Suprapubic skin (tissue), 4 donors: ENCODE results near the gene DMWD. TPM values are rescaled to one million over a fixed set of nuclear protein-coding genes. Genes with fewer than 3 reads are reported as not detected.

ENCODE experiments used
- DNase-seq, 2 donors: peaks; one replicate each; pipeline ENCODE4 v3.0.0-alpha.2; 2019; ENCODE audit warnings: low spot score in 2 of 2
- H3K27ac ChIP-seq: fragments of 200-600 bp; sonication (generic); one replicate; pipeline ENCODE4 v1.5.1; 2019
- H3K27me3 ChIP-seq: fragments of 200-600 bp; sonication (generic); one replicate; pipeline ENCODE4 v1.5.1; 2019
- H3K36me3 ChIP-seq: fragments of 200-600 bp; sonication (generic); one replicate; pipeline ENCODE4 v1.5.1; 2019
- H3K4me1 ChIP-seq: fragments of 200-600 bp; sonication (generic); one replicate; pipeline ENCODE4 v1.5.1; 2019
- H3K4me3 ChIP-seq: fragments of 200-600 bp; sonication (generic); one replicate; pipeline ENCODE4 v1.5.1; 2019; ENCODE audit warnings: mild to moderate bottlenecking
- H3K9me3 ChIP-seq: fragments of 200-600 bp; sonication (generic); one replicate; pipeline ENCODE4 v1.5.1; 2019
- EP300 ChIP-seq: sonication (generic); formaldehyde crosslinking; IDR thresholded peaks from one replicate; pipeline ENCODE4 v1.6.1; 2017; ENCODE audit warnings: antibody characterized with exemption
- POLR2A ChIP-seq, 2 donors: fragments of 450-650 bp; IDR thresholded peaks; one replicate each; pipeline ENCODE4 v1.6.1; 2017; ENCODE audit warnings: antibody characterized with exemption in 2 of 2, mild to moderate bottlenecking in 2 of 2, moderate library complexity in 2 of 2
- POLR2AphosphoS5 ChIP-seq, 3 donors: sonication (generic); formaldehyde crosslinking; IDR thresholded peaks; one replicate each; pipeline ENCODE4 v1.6.1; 2017; ENCODE audit warnings: antibody characterized with exemption in 3 of 3
- WGBS: methylation state at CpG from one replicate; pipeline ENCODE4 v1.1.5; 2018; 5-methylcytosine and 5-hydroxymethylcytosine counted together
- total RNA-seq, 4 donors: library from RNA; depleted of rRNA; stranded (reverse); fragments of >200 nt; gene quantifications; one replicate each; pipeline ENCODE4 v1.1.0, GENCODE V29; 2016
- TF ChIP-seq, protein P1 (sequence below), 2 donors: fragments of 200-600 bp in 1 of 2; fragments of 450-650 bp in 1 of 2; sonication (generic) in 1 of 2; IDR thresholded peaks; one replicate each; pipeline ENCODE4 v1.5.1; 2016 to 2019; ENCODE audit warnings: antibody characterized with exemption in 2 of 2, mild to moderate bottlenecking in 1 of 2, moderate library complexity in 1 of 2

DMWD gene
- total RNA-seq, 4 donors from 2014 or later = 22.7 to 40.6 (median 32.0) TPM

DNA sequence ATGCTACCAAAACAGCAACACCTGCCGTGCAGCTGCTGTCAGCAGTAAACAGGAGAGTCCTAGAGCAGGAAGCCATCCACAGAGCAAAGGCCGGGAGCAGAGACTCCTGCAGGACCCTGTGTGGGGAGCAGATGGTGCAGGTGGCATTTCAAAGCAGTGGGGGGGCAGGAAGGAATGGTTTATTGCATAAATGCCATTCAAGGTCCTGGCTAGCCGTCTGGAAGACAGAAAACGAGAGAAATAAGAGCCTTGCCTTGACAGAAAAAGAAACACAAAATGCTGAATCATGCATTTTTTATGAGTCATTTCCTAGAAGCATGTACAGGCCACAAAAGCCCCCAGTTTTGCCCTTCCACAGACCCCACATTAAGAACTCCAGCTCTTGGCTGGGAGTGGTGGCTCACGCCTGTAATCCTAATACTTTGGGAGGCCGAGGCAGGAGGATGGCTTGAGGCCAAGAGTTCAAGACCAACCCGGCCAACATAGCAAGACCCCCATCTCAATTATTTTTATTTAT lies 17.1 kb upstream of the DMWD start:
- 47% methylated on average over 7 of the region's 7 CpGs for WGBS
- no peaks in the 10 kb centered on the region for H3K27me3 ChIP-seq
- H3K27ac ChIP-seq = no peak overlapping the region
- DNase-seq = no peak
- peaks cover 5% of the 10 kb centered on the region for H3K4me1 ChIP-seq
- H3K36me3 ChIP-seq = no peaks in the 10 kb centered on the region
- H3K4me3 ChIP-seq = no peak overlapping the region
- no peaks in the 10 kb centered on the region for H3K9me3 ChIP-seq
- TF ChIP-seq POLR2A (IDR thresholded peaks at IDR 0.05) (no peak), POLR2AphosphoS5 (IDR thresholded peaks at IDR 0.05) (no peak), EP300 (no peak)
- TF ChIP-seq, protein P1, sequence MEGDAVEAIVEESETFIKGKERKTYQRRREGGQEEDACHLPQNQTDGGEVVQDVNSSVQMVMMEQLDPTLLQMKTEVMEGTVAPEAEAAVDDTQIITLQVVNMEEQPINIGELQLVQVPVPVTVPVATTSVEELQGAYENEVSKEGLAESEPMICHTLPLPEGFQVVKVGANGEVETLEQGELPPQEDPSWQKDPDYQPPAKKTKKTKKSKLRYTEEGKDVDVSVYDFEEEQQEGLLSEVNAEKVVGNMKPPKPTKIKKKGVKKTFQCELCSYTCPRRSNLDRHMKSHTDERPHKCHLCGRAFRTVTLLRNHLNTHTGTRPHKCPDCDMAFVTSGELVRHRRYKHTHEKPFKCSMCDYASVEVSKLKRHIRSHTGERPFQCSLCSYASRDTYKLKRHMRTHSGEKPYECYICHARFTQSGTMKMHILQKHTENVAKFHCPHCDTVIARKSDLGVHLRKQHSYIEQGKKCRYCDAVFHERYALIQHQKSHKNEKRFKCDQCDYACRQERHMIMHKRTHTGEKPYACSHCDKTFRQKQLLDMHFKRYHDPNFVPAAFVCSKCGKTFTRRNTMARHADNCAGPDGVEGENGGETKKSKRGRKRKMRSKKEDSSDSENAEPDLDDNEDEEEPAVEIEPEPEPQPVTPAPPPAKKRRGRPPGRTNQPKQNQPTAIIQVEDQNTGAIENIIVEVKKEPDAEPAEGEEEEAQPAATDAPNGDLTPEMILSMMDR (IDR thresholded peaks at IDR 0.05) = no peak

- no peak for DNase-seq
- no peak for TF ChIP-seq EP300
- TF ChIP-seq POLR2A (IDR thresholded peaks at IDR 0.05) = no peak
- no peak for TF ChIP-seq POLR2AphosphoS5 (IDR thresholded peaks at IDR 0.05)
- TF ChIP-seq, protein P1 (IDR thresholded peaks at IDR 0.05) = no peak
- peaks cover 5% of the 10 kb centered on the region for H3K4me1 ChIP-seq
- H3K27me3 ChIP-seq = no peaks in the 10 kb centered on the region
- no peak overlapping the region for H3K4me3 ChIP-seq
- H3K27ac ChIP-seq = no peak overlapping the region
- H3K9me3 ChIP-seq = no peaks in the 10 kb centered on the region
- H3K36me3 ChIP-seq = no peaks in the 10 kb centered on the region
These were observed 13.1 kb upstream of the DMWD start for GRCh38 chr19:45805719-45806118.

DNA sequence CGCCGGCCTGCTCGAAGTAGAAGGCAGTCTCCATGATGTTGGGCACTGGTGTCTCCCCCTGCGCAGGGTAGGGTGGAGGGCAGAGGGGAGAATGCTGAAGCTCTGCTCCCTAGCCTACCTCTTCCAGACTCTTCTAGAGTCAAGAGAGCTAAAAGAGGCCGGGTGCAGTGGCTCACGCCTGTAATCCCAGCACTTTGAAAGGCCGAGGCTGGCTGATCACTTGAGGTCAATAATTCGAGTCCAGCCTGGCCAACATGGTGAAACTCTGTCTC lies 12.2 kb upstream of the DMWD start:
- Histone ChIP-seq H3K9me3 (no peaks in the 10 kb centered on the region), H3K4me3 (no peak overlapping the region), H3K36me3 (no peaks in the 10 kb centered on the region), H3K4me1 (peaks cover 5% of the 10 kb centered on the region), H3K27me3 (no peaks in the 10 kb centered on the region), H3K27ac (no peak overlapping the region)
- 93% methylated on average over 8 of the region's 8 CpGs for WGBS
- no peak for DNase-seq
- TF ChIP-seq, protein P1 (IDR thresholded peaks at IDR 0.05) = no peak
- no peak for TF ChIP-seq POLR2AphosphoS5 (IDR thresholded peaks at IDR 0.05)
- no peak for TF ChIP-seq POLR2A (IDR thresholded peaks at IDR 0.05)
- TF ChIP-seq EP300 = no peak

DNA sequence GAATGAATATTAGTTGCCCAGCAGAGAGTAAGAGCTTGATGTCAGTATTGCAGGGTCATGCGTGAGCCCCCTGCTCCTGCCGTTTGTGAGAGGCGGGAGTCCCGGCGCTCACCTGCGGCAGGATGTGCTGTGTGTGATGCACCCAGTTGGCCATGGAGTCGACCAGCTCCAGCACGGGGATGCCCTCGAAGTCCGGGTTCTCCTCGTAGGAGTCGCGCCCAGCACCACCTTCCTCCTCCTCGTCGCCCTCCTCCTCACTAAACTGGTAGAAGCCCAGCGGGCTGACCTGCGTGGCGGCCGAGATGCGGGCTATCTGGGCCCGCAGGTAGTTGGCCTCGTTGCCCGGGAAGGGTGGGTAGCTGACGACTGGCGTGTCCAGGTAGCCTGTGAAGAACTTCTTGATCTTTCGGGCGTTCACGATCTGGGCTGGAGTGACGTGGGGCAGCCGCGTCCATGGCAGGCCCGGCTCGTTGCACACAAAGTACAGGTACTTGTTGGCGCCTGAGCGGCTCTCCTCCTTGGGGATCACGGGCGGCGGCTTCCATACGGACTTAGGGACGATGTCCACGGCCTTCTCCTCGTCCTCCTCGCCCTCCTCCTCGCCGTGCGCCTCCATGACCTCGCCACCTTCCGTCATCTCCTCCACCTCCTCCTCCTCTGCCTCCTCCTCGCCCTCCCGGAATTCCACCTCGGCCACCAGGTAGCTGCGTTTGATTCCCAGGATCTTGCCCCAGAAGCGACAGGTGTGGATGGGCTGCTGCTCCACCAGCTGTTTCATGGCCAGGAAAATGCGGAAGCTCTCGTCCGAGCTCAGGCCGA lies 11.7 kb upstream of the DMWD start:
- TF ChIP-seq POLR2A (IDR thresholded peaks at IDR 0.05) = no peak
- TF ChIP-seq EP300 = no peak
- no peak for TF ChIP-seq POLR2AphosphoS5 (IDR thresholded peaks at IDR 0.05)
- TF ChIP-seq, protein P1 (IDR thresholded peaks at IDR 0.05) = no peak
- no peaks in the 10 kb centered on the region for H3K36me3 ChIP-seq
- no peak overlapping the region for H3K4me3 ChIP-seq
- DNase-seq = no peak
- WGBS = 85% methylated on average over 50 of the region's 57 CpGs
- H3K27me3 ChIP-seq = no peaks in the 10 kb centered on the region
- no peaks in the 10 kb centered on the region for H3K9me3 ChIP-seq
- no peak overlapping the region for H3K27ac ChIP-seq
- peaks cover 3% of the 10 kb centered on the region for H3K4me1 ChIP-seq

GRCh38 chr19:45801603-45802175 lies 9.0 kb upstream of the DMWD start:
- WGBS = 84% methylated on average over 7 of the region's 7 CpGs
- no peaks in the 10 kb centered on the region for H3K9me3 ChIP-seq
- no peak overlapping the region for H3K27ac ChIP-seq
- TF ChIP-seq, protein P1 (IDR thresholded peaks at IDR 0.05) = no peak
- no peak for TF ChIP-seq EP300
- no peak for TF ChIP-seq POLR2A (IDR thresholded peaks at IDR 0.05)
- TF ChIP-seq POLR2AphosphoS5 (IDR thresholded peaks at IDR 0.05) = no peak
- H3K4me3 ChIP-seq = no peak overlapping the region
- DNase-seq = no peak
- no peaks in the 10 kb centered on the region for H3K27me3 ChIP-seq
- H3K4me1 ChIP-seq = peaks cover 11% of the 10 kb centered on the region
- no peaks in the 10 kb centered on the region for H3K36me3 ChIP-seq
